Stimulated activated CD4-positive, alpha-beta T cell treated with anti-CD3 and anti-CD28 coated beads, TNF-alpha, amount 100 ng/mL, for 1 hour (primary cell): ENCODE measurements around the gene RBBP8NL.
"Not testable (repeated sequence)": the region's sequence is repeated elsewhere in the genome, so short reads cannot be mapped to it uniquely, and the experiment has no call there.

ENCODE experiments used
- DNase-seq, 3 donors: peaks; one replicate each; pipeline ENCODE4 v3.0.0-alpha.2; 2020; ENCODE audit warnings: low read depth in 3 of 3, low spot score in 1 of 3

RBBP8NL gene

DNA sequence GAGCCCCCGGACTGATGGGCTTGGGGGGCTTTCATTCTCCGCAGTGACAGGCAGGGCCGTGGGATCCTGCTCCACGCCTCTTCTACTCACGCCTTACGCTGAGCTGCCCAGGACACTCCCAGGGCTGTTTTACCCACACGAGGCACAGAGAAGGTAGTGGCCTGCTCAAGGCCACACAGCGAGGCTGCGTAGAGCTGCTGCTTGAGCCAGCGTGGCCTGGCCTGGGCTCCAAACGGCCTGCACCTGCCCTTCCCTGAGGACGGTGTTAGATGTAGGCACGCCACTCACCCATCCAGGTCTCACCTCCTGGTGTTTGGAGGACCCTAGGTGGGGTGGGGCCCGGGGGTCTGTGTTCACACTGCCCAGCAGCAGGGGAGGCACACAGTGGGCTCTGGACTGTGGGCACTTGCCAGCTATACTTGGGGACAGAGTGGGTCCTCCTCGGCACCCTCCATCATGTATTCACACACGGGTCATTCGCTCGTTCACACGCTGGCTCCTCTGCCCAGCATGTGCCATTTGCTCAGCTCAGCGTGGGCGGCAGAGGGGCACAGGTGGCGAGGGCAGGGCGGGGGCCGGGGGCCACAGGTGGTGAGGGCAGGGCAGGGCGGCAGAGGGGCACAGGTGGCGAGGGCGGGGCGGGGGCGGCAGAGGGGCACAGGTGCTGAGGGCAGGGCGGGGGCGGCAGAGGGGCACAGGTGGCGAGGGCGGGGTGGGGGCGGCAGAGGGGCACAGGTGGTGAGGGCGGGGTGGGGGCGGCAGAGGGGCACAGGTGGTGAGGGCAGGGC lies 18.4 kb upstream of the RBBP8NL start:
- DNase-seq = no peak

GRCh38 chr20:62444286-62444685 lies 16.9 kb upstream of the RBBP8NL start:
- no peak for DNase-seq

GRCh38 chr20:62441987-62442539 lies 14.7 kb upstream of the RBBP8NL start:
- DNase-seq = no peak

- DNase-seq = no peak
These were observed 11.9 kb upstream of the RBBP8NL start for GRCh38 chr20:62439218-62439617.

DNA sequence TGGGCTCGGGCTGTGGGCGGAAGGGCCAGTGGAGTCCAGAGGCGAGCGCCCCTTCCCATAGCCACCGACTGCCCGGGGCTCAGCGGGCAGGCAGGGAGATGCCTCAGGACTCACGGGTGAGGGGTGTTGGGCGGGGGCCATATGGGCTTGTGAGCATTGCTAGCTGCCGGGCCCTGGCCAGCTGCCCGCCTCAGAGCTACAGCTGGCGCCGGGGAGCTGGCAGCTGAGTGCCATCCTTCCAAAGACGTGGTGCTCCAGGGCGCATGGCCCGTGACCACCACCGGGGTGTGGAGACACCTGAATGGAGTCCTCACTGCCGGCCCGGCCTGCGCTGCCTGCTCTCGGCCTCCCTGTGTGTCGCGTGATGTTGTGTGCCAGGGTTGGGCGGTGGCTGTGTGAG lies 10.6 kb upstream of the RBBP8NL start:
- no peak for DNase-seq

DNA sequence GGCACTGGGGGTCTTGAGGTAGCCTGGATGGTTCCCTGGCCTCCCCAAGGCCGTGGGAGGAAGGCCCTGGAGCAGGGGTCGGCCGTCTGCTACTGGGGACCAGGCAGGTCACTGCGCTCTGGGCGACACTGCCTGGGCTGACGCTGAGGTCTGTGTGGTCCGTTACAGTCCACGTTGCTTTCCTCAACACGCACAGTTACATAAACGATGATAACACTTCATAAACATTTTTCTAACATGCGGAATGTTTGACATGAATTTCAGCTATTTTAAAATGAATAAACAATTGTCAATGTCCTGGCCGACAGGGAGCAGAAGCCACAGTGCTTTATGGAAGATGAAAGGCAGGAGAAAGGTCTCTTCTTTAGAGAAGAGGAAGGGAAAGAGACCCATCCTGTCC lies 10.2 kb upstream of the RBBP8NL start:
- DNase-seq = no peak

GRCh38 chr20:62436692-62437091 lies 9.4 kb upstream of the RBBP8NL start:
- DNase-seq = no peak

GRCh38 chr20:62433658-62434497 lies 6.5 kb upstream of the RBBP8NL start:
- DNase-seq = no peak

GRCh38 chr20:62430866-62431447 lies 3.6 kb upstream of the RBBP8NL start:
- DNase-seq = no peak

- no peak for DNase-seq
These were observed 3.0 kb upstream of the RBBP8NL start for GRCh38 chr20:62430311-62430853.

DNA sequence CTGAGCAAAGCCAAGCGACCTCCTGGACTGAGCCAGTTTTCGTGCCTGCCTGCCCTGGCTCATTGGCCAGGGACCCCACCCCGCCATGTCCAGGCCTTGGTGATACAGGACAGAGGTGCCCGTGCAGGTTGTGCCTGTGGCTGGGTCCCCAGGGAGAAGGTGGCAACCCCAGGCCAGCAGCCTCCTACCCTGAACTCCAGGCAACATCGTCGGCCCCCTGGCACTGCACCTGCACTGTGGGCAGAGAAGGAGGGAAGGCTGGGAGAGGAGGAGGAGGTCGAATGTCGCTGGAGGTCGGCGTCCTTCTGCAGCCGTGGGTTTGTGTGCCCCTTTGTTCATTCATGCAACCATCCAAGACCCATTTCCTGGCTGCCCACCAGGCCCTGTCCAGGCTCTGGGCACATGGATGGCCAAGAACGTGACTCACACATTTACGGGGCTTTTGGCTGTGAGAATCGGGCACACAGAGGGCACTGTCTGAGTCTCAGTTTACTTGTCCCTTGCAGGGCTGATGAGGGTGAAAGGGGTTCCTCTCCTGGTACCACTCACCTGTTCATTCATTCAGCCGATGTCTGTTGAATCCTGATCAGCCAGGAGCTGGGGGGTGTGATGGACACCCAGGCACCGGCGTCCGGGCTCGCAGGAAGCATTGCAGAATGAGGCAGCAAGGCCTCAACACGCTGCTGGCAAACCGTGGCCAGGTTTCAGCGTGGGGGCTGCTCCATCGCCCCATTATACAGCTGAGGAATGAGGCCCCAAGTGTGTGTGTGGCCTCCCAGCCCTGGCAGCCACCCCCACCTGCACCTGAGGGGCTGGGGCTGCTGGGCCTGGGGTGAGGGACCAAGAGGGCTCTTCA lies 2.3 kb upstream of the RBBP8NL start:
- DNase-seq = no peak

- DNase-seq = no peak
These were observed 1.3 kb upstream of the RBBP8NL start for GRCh38 chr20:62428396-62429295.

- no peak for DNase-seq
These were observed 648 bp upstream of the RBBP8NL start for GRCh38 chr20:62428002-62428372.

DNA sequence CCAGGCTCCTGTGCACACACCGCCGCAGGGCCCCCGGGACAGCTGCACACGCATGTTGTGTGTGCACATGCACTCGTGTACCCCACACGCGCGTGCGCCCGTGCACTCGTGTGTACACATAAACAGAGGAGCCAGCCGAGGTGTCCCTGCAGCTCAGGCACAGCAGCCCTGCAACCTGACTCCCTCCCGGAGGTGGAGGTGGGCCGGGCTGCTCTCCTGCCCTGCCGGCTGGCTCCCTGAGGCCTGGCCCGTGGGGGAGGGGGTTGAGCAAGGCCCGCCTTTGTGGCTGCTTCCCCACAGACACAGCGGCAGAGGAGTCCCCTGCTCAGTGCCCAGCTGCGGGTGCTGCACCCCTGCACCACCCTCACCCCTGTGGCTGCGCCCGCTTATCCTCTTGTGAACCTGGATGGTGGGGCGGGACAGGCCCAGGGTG lies 624 bp downstream of the RBBP8NL start:
- DNase-seq = no peak

DNA sequence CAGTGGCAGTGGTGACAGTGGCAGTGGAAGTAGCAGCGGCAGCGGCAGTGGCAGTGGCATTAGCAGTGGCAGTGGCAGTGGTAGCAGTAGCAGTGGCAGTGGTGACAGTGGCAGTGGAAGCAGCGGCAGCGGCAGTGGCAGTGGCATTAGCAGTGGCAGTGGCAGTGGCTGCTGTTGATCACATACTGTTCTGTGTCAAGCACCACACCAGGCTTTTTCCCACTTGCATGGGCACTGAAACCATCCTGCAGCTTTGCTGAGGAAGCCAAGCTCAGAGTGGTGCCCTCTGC lies 1.3 kb downstream of the RBBP8NL start:
- not testable (repeated sequence) for DNase-seq

DNA sequence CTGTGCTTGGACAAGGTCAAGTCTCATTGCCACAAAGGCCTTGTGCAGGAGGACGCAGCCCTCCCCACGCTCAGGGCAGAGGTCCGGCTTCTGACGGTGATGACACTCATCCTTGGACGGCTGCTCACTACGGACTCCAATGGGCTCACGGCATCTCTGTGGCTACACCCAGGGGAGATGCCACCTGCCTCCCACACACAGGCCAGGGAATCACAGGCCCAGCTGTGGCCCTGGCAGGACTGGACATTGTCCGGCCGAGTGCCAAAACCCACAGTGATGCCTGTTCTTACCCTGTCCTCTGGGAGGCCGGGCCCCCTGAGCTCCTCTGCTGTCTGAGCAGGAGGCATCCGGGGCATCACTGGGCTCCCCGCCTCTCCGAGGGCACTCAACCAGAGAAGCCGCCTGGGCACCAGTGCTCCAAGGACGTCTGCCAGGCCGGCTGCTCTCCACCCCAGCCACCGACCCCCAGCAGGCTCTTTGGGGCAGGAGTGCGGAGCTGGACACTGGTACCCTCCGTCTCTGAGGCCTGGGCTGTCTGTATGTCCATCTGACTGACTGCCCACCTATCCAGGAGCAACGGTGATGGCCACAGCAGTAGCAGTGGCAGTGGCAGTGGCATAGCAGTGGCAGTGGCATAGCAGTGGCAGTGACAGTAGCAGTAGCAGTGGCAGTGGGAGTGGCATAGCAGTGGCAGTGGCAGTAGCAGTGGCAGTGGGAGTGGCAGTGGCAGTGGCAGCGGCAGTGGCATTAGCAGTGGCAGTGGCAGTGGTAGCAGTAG lies 1.9 kb downstream of the RBBP8NL start:
- DNase-seq = no peak

GRCh38 chr20:62424249-62425107 lies 2.9 kb downstream of the RBBP8NL start:
- DNase-seq = no peak

DNA sequence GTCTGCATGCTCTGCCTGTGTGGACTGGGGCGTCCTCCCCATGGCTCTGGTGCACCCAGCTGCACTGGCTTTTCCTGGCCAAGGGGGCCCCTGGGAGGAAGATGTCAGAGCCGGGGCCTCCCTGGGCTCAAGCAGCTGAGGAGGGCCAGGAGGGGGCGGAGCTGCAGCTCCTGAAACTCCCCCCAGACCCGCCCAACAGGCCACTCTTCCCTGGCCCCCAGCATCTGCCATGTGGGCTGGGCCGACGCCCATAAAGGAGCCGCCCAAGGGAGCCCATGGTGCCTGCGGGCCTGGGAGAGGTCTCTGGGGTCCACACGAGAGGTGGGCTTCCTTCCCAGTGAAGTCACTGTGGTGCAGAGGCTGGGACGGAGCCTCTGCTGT lies 4.0 kb downstream of the RBBP8NL start:
- no peak for DNase-seq
